IMR-90 (cell line): ENCODE results near the gene INPP5D. TPM values are rescaled to one million over a fixed set of nuclear protein-coding genes. Genes with fewer than 3 reads are reported as not detected.

Experiments
- ATAC-seq: fragments of 200-7000 bp; cut with Tn5 transposase; 2 replicates; pipeline ENCODE4 v1.9.1; 2020; ENCODE audit warnings: low read depth, mild to moderate bottlenecking, moderate library complexity
- BruUV-seq: library from RNA; stranded (reverse); fragments of 400-500 nt; replicated peaks from 2 replicates; lab custom pipeline; 2021; lab: Mats Ljungman, UMichigan
- CTCF ChIA-PET: fragments of 300-600 bp; formaldehyde crosslinking; extraction: SDS; loops from one replicate; lab custom pipeline; 2021; ENCODE audit warnings: antibody characterized with exemption; lab: Yijun Ruan, JAX
- POLR2A ChIA-PET: fragments of 300-600 bp; sonication (Branson Sonifier 250); formaldehyde crosslinking; loops from one replicate; lab custom pipeline; 2022; ENCODE audit warnings: antibody characterized with exemption; ENCODE audit not compliant: unreplicated experiment; lab: Charles Lee
- DNase-seq: peaks from one replicate; pipeline ENCODE4 v3.0.0; 2013
- H2AFZ ChIP-seq: replicated peaks from 2 replicates; pipeline ENCODE3; 2013; ENCODE audit warnings: low read length, mild to moderate bottlenecking; ENCODE audit not compliant: poor library complexity
- H2AK5ac ChIP-seq: 2 replicates; pipeline ENCODE4 v1.6.1; 2013; ENCODE audit warnings: low read depth, low read length, inconsistent platforms
- H2AK9ac ChIP-seq: replicated peaks from 2 replicates; pipeline ENCODE3; 2013; ENCODE audit warnings: mild to moderate bottlenecking, low read depth, low read length, moderate library complexity; ENCODE audit not compliant: poor library complexity
- H2BK120ac ChIP-seq: 2 replicates; pipeline ENCODE4 v1.6.1; 2013; ENCODE audit warnings: low read depth, low read length, inconsistent platforms
- H2BK15ac ChIP-seq: 3 replicates; pipeline ENCODE4 v1.6.1; 2013; ENCODE audit warnings: low read depth, low read length, inconsistent platforms
- H2BK20ac ChIP-seq: 2 replicates; pipeline ENCODE4 v1.6.1; 2013; ENCODE audit warnings: low read depth, mild to moderate bottlenecking, inconsistent platforms, low read length, moderate library complexity
- H2BK5ac ChIP-seq: 2 replicates; pipeline ENCODE4 v1.6.1; 2013; ENCODE audit warnings: mild to moderate bottlenecking, low read depth, low read length, inconsistent platforms; ENCODE audit not compliant: poor library complexity, severe bottlenecking
- H3K14ac ChIP-seq: replicated peaks from 2 replicates; pipeline ENCODE4 v1.6.1; 2013; ENCODE audit warnings: low read depth, low read length, inconsistent platforms
- H3K18ac ChIP-seq: 2 replicates; pipeline ENCODE4 v1.6.1; 2013; ENCODE audit warnings: low read depth, low read length, control low read depth
- H3K23ac ChIP-seq: 2 replicates; pipeline ENCODE4 v1.6.1; 2013; ENCODE audit warnings: low read depth, low read length, inconsistent platforms
- H3K27ac ChIP-seq: 2 replicates; pipeline ENCODE4 v1.5.1; 2013; ENCODE audit warnings: mild to moderate bottlenecking, control low read depth, low read length; ENCODE audit not compliant: insufficient read depth
- H3K27me3 ChIP-seq: 2 replicates; pipeline ENCODE4 v1.6.1; 2013; ENCODE audit warnings: low read length; ENCODE audit not compliant: control insufficient read depth, insufficient read depth
- H3K36me3 ChIP-seq: 2 replicates; pipeline ENCODE4 v1.6.1; 2013; ENCODE audit warnings: low read length, mixed read lengths; ENCODE audit not compliant: control insufficient read depth, insufficient read depth
- H3K4ac ChIP-seq: 2 replicates; pipeline ENCODE4 v1.6.1; 2013; ENCODE audit warnings: low read depth, low read length, inconsistent platforms
- H3K4me1 ChIP-seq: 2 replicates; pipeline ENCODE4 v1.6.1; 2013; ENCODE audit warnings: low read length, mixed read lengths; ENCODE audit not compliant: control insufficient read depth, insufficient read depth
- H3K4me2 ChIP-seq: 2 replicates; pipeline ENCODE4 v1.6.1; 2013; ENCODE audit warnings: low read depth, mild to moderate bottlenecking, control low read depth, low read length, moderate library complexity
- H3K4me3 ChIP-seq: 2 replicates; pipeline ENCODE4 v1.5.1; 2013; ENCODE audit warnings: low read depth, mild to moderate bottlenecking, control low read depth, low read length, moderate library complexity; ENCODE audit not compliant: insufficient read depth
- H3K56ac ChIP-seq: 2 replicates; pipeline ENCODE4 v1.6.1; 2013; ENCODE audit warnings: low read length, inconsistent platforms; ENCODE audit not compliant: insufficient read depth; ENCODE audit errors: extremely low read depth
- H3K79me1 ChIP-seq, 2 experiments: 2 replicates each; pipeline ENCODE4 v1.6.1; 2013; ENCODE audit warnings: low read length in 2 of 2, inconsistent platforms in 1 of 2, low read depth in 1 of 2
- H3K9ac ChIP-seq: 2 replicates; pipeline ENCODE4 v1.6.1; 2013; ENCODE audit warnings: low read depth, low read length, control low read depth
- H3K9me1 ChIP-seq: 2 replicates; pipeline ENCODE4 v1.6.1; 2013; ENCODE audit warnings: low read length, inconsistent platforms; ENCODE audit not compliant: insufficient read depth
- H3K9me3 ChIP-seq: 2 replicates; pipeline ENCODE4 v1.6.1; 2013; ENCODE audit warnings: low read length; ENCODE audit not compliant: control insufficient read depth, insufficient read depth
- H4K20me1 ChIP-seq: 2 replicates; pipeline ENCODE4 v1.6.1; 2013; ENCODE audit warnings: low read length, inconsistent platforms; ENCODE audit not compliant: insufficient read depth
- H4K5ac ChIP-seq: 2 replicates; pipeline ENCODE4 v1.6.1; 2013; ENCODE audit warnings: mild to moderate bottlenecking, low read depth, low read length, control low read depth
- H4K8ac ChIP-seq, 2 experiments: 2 replicates each; pipeline ENCODE4 v1.6.1; 2013; ENCODE audit warnings: low read depth in 2 of 2, low read length in 2 of 2, control low read depth in 1 of 2, inconsistent platforms in 1 of 2
- H4K91ac ChIP-seq: 2 replicates; pipeline ENCODE4 v1.6.1; 2013; ENCODE audit warnings: low read depth, low read length, inconsistent platforms; ENCODE audit not compliant: insufficient read depth
- BHLHE40 ChIP-seq: fragments of 150-350 bp; IDR thresholded peaks from 2 replicates; pipeline ENCODE4 v1.6.1; 2016; ENCODE audit warnings: mild to moderate bottlenecking, low read depth, low read length
- CEBPB ChIP-seq: IDR thresholded peaks from 2 replicates; pipeline ENCODE4 v1.6.1; 2012; ENCODE audit warnings: low read depth, low read length, improper control_type of control experiment
- CHD1 ChIP-seq: IDR thresholded peaks from 2 replicates; pipeline ENCODE4 v1.6.1; 2012; ENCODE audit warnings: low read depth, low read length, improper control_type of control experiment
- FOS ChIP-seq: fragments of 150-350 bp; IDR thresholded peaks from 2 replicates; pipeline ENCODE4 v1.6.1; 2016; ENCODE audit warnings: low read depth, low read length
- MAFK ChIP-seq: IDR thresholded peaks from 2 replicates; pipeline ENCODE4 v1.6.1; 2012; ENCODE audit warnings: low read depth, low read length, improper control_type of control experiment
- MAZ ChIP-seq: IDR thresholded peaks from 2 replicates; pipeline ENCODE4 v1.6.1; 2012; ENCODE audit warnings: low read depth, mild to moderate bottlenecking, low read length, improper control_type of control experiment, moderate library complexity, borderline replicate concordance
- MXI1 ChIP-seq: IDR thresholded peaks from 2 replicates; pipeline ENCODE4 v1.6.1; 2012; ENCODE audit warnings: low read depth, mild to moderate bottlenecking, low read length, moderate library complexity, borderline replicate concordance
- NFE2L2 ChIP-seq: fragments of 150-350 bp; IDR thresholded peaks from 2 replicates; pipeline ENCODE4 v1.6.1; 2016; ENCODE audit warnings: low read depth, mild to moderate bottlenecking, low read length
- POLR2A ChIP-seq: IDR thresholded peaks from 2 replicates; pipeline ENCODE4 v1.6.1; 2012; ENCODE audit warnings: mild to moderate bottlenecking, low read depth, low read length
- RAD21 ChIP-seq: IDR thresholded peaks from 2 replicates; pipeline ENCODE4 v1.6.1; 2012; ENCODE audit warnings: low read length, improper control_type of control experiment
- RCOR1 ChIP-seq: IDR thresholded peaks from 2 replicates; pipeline ENCODE4 v1.6.1; 2012; ENCODE audit warnings: mild to moderate bottlenecking, low read length, improper control_type of control experiment; ENCODE audit not compliant: insufficient replicate concordance
- RFX5 ChIP-seq: IDR thresholded peaks from 2 replicates; pipeline ENCODE4 v1.8.0; 2012; ENCODE audit warnings: low read depth, mild to moderate bottlenecking, low read length, moderate library complexity
- SMC3 ChIP-seq: fragments of 150-350 bp; IDR thresholded peaks from 2 replicates; pipeline ENCODE4 v1.6.1; 2016; ENCODE audit warnings: low read depth, mild to moderate bottlenecking, antibody characterized with exemption, low read length, moderate library complexity
- WGBS, 2 experiments: methylation state at CpG; one replicate each; pipeline versions ENCODE4 v1.1.5 to v1.1.7; 2013; ENCODE audit warnings: missing lambda C conversion rate in 2 of 2; ENCODE audit not compliant: insufficient read length in 1 of 2; ENCODE audit errors: extremely low coverage in 2 of 2; 5-methylcytosine and 5-hydroxymethylcytosine counted together
- dilution Hi-C: fragments of 300-500 bp; cut with HindIII; formaldehyde crosslinking; loops from one replicate; pipeline ENCODE4 v1.14.3; 2018; ENCODE audit warnings: low sequenced_read_pairs; ENCODE audit not compliant: unreplicated experiment
- in situ Hi-C: fragments of 300-500 bp; cut with MboI; formaldehyde crosslinking; loops from 3 replicates; pipeline ENCODE4 v1.14.3; 2019; ENCODE audit warnings: low sequenced_read_pairs, inconsistent platforms, mixed read lengths
- intact Hi-C: fragments of 100-400 bp; cut with micrococcal nuclease; formaldehyde crosslinking; loops from 2 replicates; pipeline ENCODE4 v1.10.0; 2022
- polyA plus RNA-seq, 3 experiments: library from polyadenylated mRNA; depleted of rRNA; stranded (reverse); fragments of >200 nt; gene quantifications; 2 replicates each; pipeline ENCODE4 v1.2.3, GENCODE V29; 2012; ENCODE audit warnings: low replicate concordance in 1 of 3
- total RNA-seq: library from RNA; depleted of rRNA; stranded (reverse); fragments of >200 nt; gene quantifications from 2 replicates; pipeline ENCODE4 v1.2.3, GENCODE V29; 2012
- TF ChIP-seq, protein P1 (sequence below): fragments of 150-350 bp; IDR thresholded peaks from 2 replicates; pipeline ENCODE4 v1.6.1; 2017; ENCODE audit warnings: mild to moderate bottlenecking, antibody characterized with exemption, low read length, low read depth
- TF ChIP-seq, protein P2 (sequence below): conservative IDR thresholded peaks from 2 replicates; pipeline ENCODE4 v1.5.1; 2012; ENCODE audit warnings: mild to moderate bottlenecking, low read depth, low read length, improper control_type of control experiment

The INPP5D gene
- total and polyA plus RNA-seq, 2 of the 4 experiments (the other 2 are of a cell fraction) = 0.18 to 0.29 TPM

- Histone ChIP-seq H2BK5ac (no peak overlapping the region), H3K27me3 (peaks cover 8% of the 10 kb centered on the region; the same call in 1 of the 2 replicates), H4K20me1 (no peaks in the 10 kb centered on the region), H3K23ac (no peak overlapping the region), H2BK15ac (no peak overlapping the region), H3K36me3 (no peaks in the 10 kb centered on the region), H3K9ac (no peak overlapping the region), H3K9me1 (no peaks in the 10 kb centered on the region), H3K4me1 (no peaks in the 10 kb centered on the region), H2BK20ac (no peak overlapping the region), H3K4me3 (no peak overlapping the region), H3K4me2 (no peak overlapping the region), H4K8ac (no peak overlapping the region), H3K4ac (no peak overlapping the region), H4K5ac (no peak overlapping the region), H3K56ac (no peak overlapping the region), H2AK9ac (no peak overlapping the region), H2BK120ac (no peak overlapping the region), H3K9me3 (no peaks in the 10 kb centered on the region), H4K91ac (no peak overlapping the region), H3K18ac (no peak overlapping the region), H3K27ac (no peak overlapping the region), H3K14ac (no peak overlapping the region), H2AFZ (no peak overlapping the region), H2AK5ac (no peak overlapping the region), H3K79me1 (no peaks in the 10 kb centered on the region)
- ChIA-PET POLR2A (no interaction called here), CTCF (interaction anchor here (0.6 kb wide), 1 partner anchor 71 kb away, joined by 5 read pairs; no protein-coding TSS in a partner anchor)
- TF ChIP-seq SMC3 = no peak
- no peak for TF ChIP-seq MAFK
- no peak for TF ChIP-seq BHLHE40
- TF ChIP-seq RCOR1 = no peak
- TF ChIP-seq CHD1 = no peak
- no peak for TF ChIP-seq NFE2L2
- TF ChIP-seq, protein P1, sequence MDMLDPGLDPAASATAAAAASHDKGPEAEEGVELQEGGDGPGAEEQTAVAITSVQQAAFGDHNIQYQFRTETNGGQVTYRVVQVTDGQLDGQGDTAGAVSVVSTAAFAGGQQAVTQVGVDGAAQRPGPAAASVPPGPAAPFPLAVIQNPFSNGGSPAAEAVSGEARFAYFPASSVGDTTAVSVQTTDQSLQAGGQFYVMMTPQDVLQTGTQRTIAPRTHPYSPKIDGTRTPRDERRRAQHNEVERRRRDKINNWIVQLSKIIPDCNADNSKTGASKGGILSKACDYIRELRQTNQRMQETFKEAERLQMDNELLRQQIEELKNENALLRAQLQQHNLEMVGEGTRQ = no peak
- no peak for TF ChIP-seq CEBPB
- TF ChIP-seq, protein P2, sequence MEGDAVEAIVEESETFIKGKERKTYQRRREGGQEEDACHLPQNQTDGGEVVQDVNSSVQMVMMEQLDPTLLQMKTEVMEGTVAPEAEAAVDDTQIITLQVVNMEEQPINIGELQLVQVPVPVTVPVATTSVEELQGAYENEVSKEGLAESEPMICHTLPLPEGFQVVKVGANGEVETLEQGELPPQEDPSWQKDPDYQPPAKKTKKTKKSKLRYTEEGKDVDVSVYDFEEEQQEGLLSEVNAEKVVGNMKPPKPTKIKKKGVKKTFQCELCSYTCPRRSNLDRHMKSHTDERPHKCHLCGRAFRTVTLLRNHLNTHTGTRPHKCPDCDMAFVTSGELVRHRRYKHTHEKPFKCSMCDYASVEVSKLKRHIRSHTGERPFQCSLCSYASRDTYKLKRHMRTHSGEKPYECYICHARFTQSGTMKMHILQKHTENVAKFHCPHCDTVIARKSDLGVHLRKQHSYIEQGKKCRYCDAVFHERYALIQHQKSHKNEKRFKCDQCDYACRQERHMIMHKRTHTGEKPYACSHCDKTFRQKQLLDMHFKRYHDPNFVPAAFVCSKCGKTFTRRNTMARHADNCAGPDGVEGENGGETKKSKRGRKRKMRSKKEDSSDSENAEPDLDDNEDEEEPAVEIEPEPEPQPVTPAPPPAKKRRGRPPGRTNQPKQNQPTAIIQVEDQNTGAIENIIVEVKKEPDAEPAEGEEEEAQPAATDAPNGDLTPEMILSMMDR = no peak
- no peak for TF ChIP-seq MAZ
- TF ChIP-seq POLR2A = no peak
- no peak for TF ChIP-seq RFX5
- TF ChIP-seq MXI1 = no peak
- TF ChIP-seq FOS = no peak
- no peak for TF ChIP-seq RAD21
- no TSS peak for BruUV-seq
- intact Hi-C loops (no loop called here), dilution Hi-C loops (no loop called here), in situ Hi-C loops (no loop called here)
- ATAC-seq (no peak), DNase-seq (no peak)
- no CpG with 5 or more reads among the region's 6 CpGs for WGBS, 2 experiments
These were observed 82.3 kb downstream of the INPP5D start for GRCh38 chr2:233142355-233142897.
